ENCODE measurements around the gene SRC.

Gene SRC

GRCh38 chr20:37344506-37345338 is 1.2 kb upstream of the SRC start:
- TF ChIP-seq ARNT (IDR thresholded peaks at IDR 0.05) (no peak), ELF4 (IDR thresholded peaks at IDR 0.05) (no peak), FOXK2 (IDR thresholded peaks at IDR 0.05) (no peak), ZNF384 (IDR thresholded peaks at IDR 0.05) (no peak), SP1 (IDR thresholded peaks at IDR 0.05) (no peak), BHLHE40 (IDR thresholded peaks at IDR 0.05; ENCODE audit: borderline replicate concordance) (no peak), LEF1 (IDR thresholded peaks at IDR 0.05; ENCODE audit: borderline replicate concordance) (no peak), L3MBTL2 (conservative IDR thresholded peaks at IDR 0.05) (no peak)
- ChIA-PET CTCF (no interaction called here), POLR2A (interaction anchor here (0.7 to 1.7 kb wide), 3 partner anchors 18 to 57 kb away, joined by 3 to 4 read pairs (median 4); partner anchors contain the start of gene MANBAL)
- DNase-seq (ENCODE audit: extremely low spot score): no peak

- ChIA-PET POLR2A (interaction anchor here (0.6 kb wide), 1 partner anchor 57 kb away, joined by 3 read pairs; no protein-coding TSS in a partner anchor), CTCF (no interaction called here)
- DNase-seq (ENCODE audit: extremely low spot score): no peak
- TF ChIP-seq ELF4 (IDR thresholded peaks at IDR 0.05): no peak
- TF ChIP-seq SUZ12 (IDR thresholded peaks at IDR 0.05): no peak
- no peak for TF ChIP-seq ZNF384 (IDR thresholded peaks at IDR 0.05)
- TF ChIP-seq TARDBP (IDR thresholded peaks at IDR 0.05): no peak
- TF ChIP-seq FOXK2 (IDR thresholded peaks at IDR 0.05): no peak
- no peak for TF ChIP-seq SP1 (IDR thresholded peaks at IDR 0.05)
- TF ChIP-seq ARNT (IDR thresholded peaks at IDR 0.05): no peak
- TF ChIP-seq FOXM1 (IDR thresholded peaks at IDR 0.05; ENCODE audit: borderline replicate concordance): no peak
- no peak for TF ChIP-seq L3MBTL2 (conservative IDR thresholded peaks at IDR 0.05)
- no peak for TF ChIP-seq BHLHE40 (IDR thresholded peaks at IDR 0.05; ENCODE audit: borderline replicate concordance)
Observed at GRCh38 chr20:37346236-37346534, 245 bp downstream of the SRC start.

DNA sequence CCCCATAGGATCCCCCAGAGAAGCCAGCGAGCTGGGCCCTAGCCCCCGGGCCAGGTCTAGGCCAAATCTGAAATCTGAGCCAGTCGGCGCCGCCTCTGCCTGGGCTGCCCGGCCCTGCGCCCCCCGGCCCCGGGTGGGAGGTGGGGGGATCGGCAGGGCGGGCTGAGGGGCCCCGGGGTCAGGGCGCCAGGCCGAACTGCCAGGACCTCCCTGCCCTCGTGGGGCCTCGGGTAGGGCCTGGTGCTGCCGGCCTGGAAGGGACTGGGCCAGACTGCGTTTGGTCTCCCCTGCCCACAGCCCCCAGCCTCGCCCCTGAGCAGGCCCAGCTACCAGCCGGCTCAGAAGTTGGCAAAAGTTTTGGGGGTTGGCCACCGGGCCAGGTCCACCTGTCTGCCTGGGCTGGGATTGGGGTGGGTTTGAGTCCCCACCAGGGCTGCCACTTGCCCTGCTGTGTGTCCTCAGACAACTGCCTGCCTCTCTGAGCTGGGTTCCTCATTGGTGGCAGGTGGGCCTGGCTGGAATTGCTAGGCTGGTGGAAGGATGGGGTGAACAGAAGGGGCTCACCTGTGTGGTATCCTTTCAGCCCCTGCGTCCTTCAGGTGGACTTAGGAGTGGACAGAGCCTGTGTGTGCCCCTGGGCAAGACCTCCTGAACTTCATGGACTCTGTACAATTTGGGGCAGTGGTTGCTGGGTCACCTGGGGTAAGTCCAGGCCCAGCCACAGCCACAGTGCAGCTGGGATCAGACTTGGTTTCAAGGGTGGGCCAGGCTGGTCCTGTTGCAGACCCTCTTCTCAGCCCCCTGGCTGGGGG is 801 bp downstream of the SRC start:
- CTCF ChIA-PET: no interaction called here
- POLR2A ChIA-PET: no interaction called here
- TF ChIP-seq LEF1 (IDR thresholded peaks at IDR 0.05; ENCODE audit: borderline replicate concordance) (no peak), ELF4 (IDR thresholded peaks at IDR 0.05) (no peak), ZNF384 (IDR thresholded peaks at IDR 0.05) (no peak), BHLHE40 (IDR thresholded peaks at IDR 0.05; ENCODE audit: borderline replicate concordance) (no peak), FOXA1 (IDR thresholded peaks at IDR 0.05) (no peak), TARDBP (IDR thresholded peaks at IDR 0.05) (no peak), NFRKB (IDR thresholded peaks at IDR 0.05) (no peak)
- DNase-seq (ENCODE audit: extremely low spot score): no peak

- ChIA-PET CTCF (no interaction called here), POLR2A (no interaction called here)
- no peak for DNase-seq (ENCODE audit: extremely low spot score)
- TF ChIP-seq HDGF (IDR thresholded peaks at IDR 0.05; ENCODE audit: borderline replicate concordance): no peak
- no peak for TF ChIP-seq ELF4 (IDR thresholded peaks at IDR 0.05)
- TF ChIP-seq SUZ12 (IDR thresholded peaks at IDR 0.05): no peak
- TF ChIP-seq SP1 (IDR thresholded peaks at IDR 0.05): no peak
- TF ChIP-seq CTBP1 (IDR thresholded peaks at IDR 0.05; ENCODE audit: borderline replicate concordance): no peak
- TF ChIP-seq NFRKB (IDR thresholded peaks at IDR 0.05): no peak
- TF ChIP-seq L3MBTL2 (conservative IDR thresholded peaks at IDR 0.05): no peak
- no peak for TF ChIP-seq LEF1 (IDR thresholded peaks at IDR 0.05; ENCODE audit: borderline replicate concordance)
Observed at GRCh38 chr20:37347347-37347823, 1.4 kb downstream of the SRC start.

- DNase-seq (ENCODE audit: extremely low spot score): no peak
- CTCF ChIA-PET: no interaction called here
- POLR2A ChIA-PET: interaction anchor here (0.8 kb wide), 1 partner anchor 9 kb away, joined by 3 read pairs; no protein-coding TSS in a partner anchor
- no peak for TF ChIP-seq NFRKB (IDR thresholded peaks at IDR 0.05)
- TF ChIP-seq PKNOX1 (IDR thresholded peaks at IDR 0.05): peak; percentile 18; the same call in 1 of the 2 replicates
Observed at GRCh38 chr20:37347891-37348791, 2.2 kb downstream of the SRC start.

GRCh38 chr20:37348792-37349516 is 3.0 kb downstream of the SRC start:
- CTCF ChIA-PET: no interaction called here
- DNase-seq (ENCODE audit: extremely low spot score): no peak
- no peak for TF ChIP-seq SUZ12 (IDR thresholded peaks at IDR 0.05)
- no peak for TF ChIP-seq PKNOX1 (IDR thresholded peaks at IDR 0.05)
- TF ChIP-seq NFRKB (IDR thresholded peaks at IDR 0.05): no peak
- TF ChIP-seq CTBP1 (IDR thresholded peaks at IDR 0.05; ENCODE audit: borderline replicate concordance): no peak
- TF ChIP-seq BHLHE40 (IDR thresholded peaks at IDR 0.05; ENCODE audit: borderline replicate concordance): no peak
- no peak for TF ChIP-seq L3MBTL2 (conservative IDR thresholded peaks at IDR 0.05)
- no peak for TF ChIP-seq ZNF384 (IDR thresholded peaks at IDR 0.05)
- no peak for TF ChIP-seq HDGF (IDR thresholded peaks at IDR 0.05; ENCODE audit: borderline replicate concordance)
- no peak for TF ChIP-seq TARDBP (IDR thresholded peaks at IDR 0.05)
- TF ChIP-seq FOXA1 (IDR thresholded peaks at IDR 0.05): no peak
- no peak for TF ChIP-seq LEF1 (IDR thresholded peaks at IDR 0.05; ENCODE audit: borderline replicate concordance)
- no peak for TF ChIP-seq ELF4 (IDR thresholded peaks at IDR 0.05)
- TF ChIP-seq FOXM1 (IDR thresholded peaks at IDR 0.05; ENCODE audit: borderline replicate concordance): no peak
- TF ChIP-seq FOXK2 (IDR thresholded peaks at IDR 0.05): no peak
- TF ChIP-seq SP1 (IDR thresholded peaks at IDR 0.05): no peak
- no peak for TF ChIP-seq ARNT (IDR thresholded peaks at IDR 0.05)
- POLR2A ChIA-PET: no interaction called here
